Activated CD8-positive, alpha-beta memory T cell treated with anti-CD3 and anti-CD28 coated beads, Interleukin-2, amount 50 U/mL, for 48 hours (primary cell): Measurements from ENCODE around the gene FXR2.

Experiments
- DNase-seq: peaks from one replicate; pipeline ENCODE4 v3.0.0-alpha.2; 2020

Gene FXR2

DNA sequence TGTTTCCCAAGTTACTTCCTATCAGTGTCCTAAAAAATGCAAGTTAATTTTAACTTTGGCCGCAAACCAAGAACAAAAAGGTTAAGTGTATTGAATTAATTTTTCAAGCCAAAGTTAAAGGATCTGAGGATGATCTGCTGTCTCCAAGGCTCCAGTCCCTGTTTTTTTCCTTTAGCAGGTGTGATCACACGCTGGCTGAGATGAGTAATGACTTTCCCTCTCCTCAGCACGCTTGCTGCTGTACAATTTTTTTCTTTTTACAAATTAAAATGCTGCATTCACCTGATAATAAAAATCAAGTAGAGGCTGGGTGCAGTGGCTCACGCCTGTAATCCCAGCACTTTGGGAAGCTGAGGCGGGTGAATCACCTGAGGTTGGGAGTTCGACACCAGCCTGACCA is 69.8 kb downstream of the FXR2 start:
- DNase-seq, result no peak
